ENCODE measurements around the gene ABCA7. TPM values are rescaled to one million over a fixed set of nuclear protein-coding genes. Genes with fewer than 3 reads are reported as not detected.

The ABCA7 gene
- total and polyA plus RNA-seq, 3 experiments from 2014 or later: 14.1 to 39.5 (median 33.8) TPM

DNA sequence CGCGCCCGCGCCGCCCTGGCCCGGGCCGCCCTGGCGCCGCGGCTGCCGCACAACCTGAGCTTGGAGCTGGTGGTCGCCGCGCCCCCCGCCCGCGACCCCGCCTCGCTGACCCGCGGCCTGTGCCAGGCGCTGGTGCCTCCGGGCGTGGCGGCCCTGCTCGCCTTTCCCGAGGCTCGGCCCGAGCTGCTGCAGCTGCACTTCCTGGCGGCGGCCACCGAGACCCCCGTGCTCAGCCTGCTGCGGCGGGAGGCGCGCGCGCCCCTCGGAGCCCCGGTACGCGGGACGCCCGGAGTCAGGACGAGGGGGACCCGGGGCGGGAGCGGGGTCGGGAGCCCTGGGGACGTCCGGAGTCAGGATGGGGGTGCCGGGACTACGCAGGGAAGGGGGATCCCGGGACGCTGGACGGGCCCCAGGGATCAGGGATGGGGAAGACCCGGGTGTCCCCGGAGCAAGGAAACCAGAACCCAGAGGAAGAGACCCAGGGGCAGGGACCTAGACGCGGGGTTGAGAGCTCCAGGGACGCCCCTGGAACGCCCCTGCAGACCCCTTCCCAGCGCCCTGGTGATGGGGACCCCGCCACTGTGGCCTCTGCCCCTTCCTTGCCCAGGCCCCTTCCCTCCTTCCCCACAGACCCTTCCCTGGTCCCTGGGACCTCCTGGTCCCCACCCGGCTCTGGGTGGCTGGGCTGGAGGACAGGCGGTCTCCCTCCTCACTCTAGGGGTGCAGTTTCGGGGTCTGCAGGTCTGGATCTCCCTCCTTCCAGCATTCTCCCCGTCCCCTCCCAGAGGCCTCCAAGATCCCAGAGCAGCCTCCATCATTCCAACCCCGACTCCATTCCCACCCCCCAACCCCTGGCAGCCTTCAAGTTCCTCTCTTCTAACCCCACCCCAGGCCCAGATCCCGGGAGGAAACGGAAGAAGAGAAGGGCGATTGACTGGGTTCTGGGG lies 39.0 kb upstream of the ABCA7 start:
- H3K9me3 ChIP-seq (ENCODE audit: low read length): no peaks in the 10 kb centered on the region
- Mint-ChIP-seq H3K9me3 (peaks cover 0 to 6% (median 0%) of the 10 kb centered on the region in 5 donors), H3K27ac (peak overlapping the region in 2 of 8 donors; percentile 29 to 74), H3K27me3 (peaks cover 12 to 28% of the 10 kb centered on the region in 2 donors), H3K4me3 (peak overlapping the region in 4 of 7 donors; percentile 12 to 59 (median 48)), H3K4me1 (peaks cover 6 to 33% (median 13%) of the 10 kb centered on the region in 3 donors), H3K36me3 (peaks cover 0 to 2% (median 0%) of the 10 kb centered on the region in 3 donors)
- H3K27ac ChIP-seq (ENCODE audit: low read depth, low read length): no peak overlapping the region
- H3K4me3 ChIP-seq (ENCODE audit: low read length): no peak overlapping the region
- CTCF ChIA-PET: interaction anchor here (0.8 to 2.5 kb wide), 7 partner anchors 15 to 105 kb away, joined by 3 to 7 read pairs (median 4); partner anchors contain the start of gene RNU6-2
- POLR2A ChIA-PET: interaction anchor here (1.0 kb wide), 2 partner anchors 26 to 54 kb away, joined by 3 read pairs; no protein-coding TSS in a partner anchor
- peaks cover 25% of the 10 kb centered on the region for H3K27me3 ChIP-seq (ENCODE audit: insufficient read depth, low read length, poor library complexity, severe bottlenecking)
- DNase-seq: no peak
- no peaks in the 10 kb centered on the region for H3K36me3 ChIP-seq (ENCODE audit: insufficient read depth, low read length)
- H3K4me1 ChIP-seq (ENCODE audit: insufficient read depth, low read length): peaks cover 29% of the 10 kb centered on the region

- no peak overlapping the region for H3K27ac ChIP-seq (ENCODE audit: low read depth, low read length)
- CTCF ChIA-PET: interaction anchor here (0.8 to 1.5 kb wide), 5 partner anchors 14 to 106 kb away, joined by 3 to 5 read pairs (median 4); no protein-coding TSS in a partner anchor
- DNase-seq: peak; percentile 56 to 77 (median 65)
- Mint-ChIP-seq H3K27me3 (peaks cover 10 to 28% of the 10 kb centered on the region in 2 donors), H3K4me1 (peaks cover 1 to 25% (median 9%) of the 10 kb centered on the region in 3 donors), H3K4me3 (peak overlapping the region in 1 of 7 donors; percentile 59), H3K9me3 (peaks cover 0 to 2% (median 0%) of the 10 kb centered on the region in 5 donors), H3K36me3 (no peaks in the 10 kb centered on the region), H3K27ac (peak overlapping the region in 2 of 8 donors; percentile 29 to 74)
- H3K36me3 ChIP-seq (ENCODE audit: insufficient read depth, low read length): no peaks in the 10 kb centered on the region
- H3K4me1 ChIP-seq (ENCODE audit: insufficient read depth, low read length): peaks cover 21% of the 10 kb centered on the region
- peaks cover 25% of the 10 kb centered on the region for H3K27me3 ChIP-seq (ENCODE audit: insufficient read depth, low read length, poor library complexity, severe bottlenecking)
- POLR2A ChIA-PET: interaction anchor here (1.0 kb wide), 2 partner anchors 25 to 54 kb away, joined by 3 read pairs; no protein-coding TSS in a partner anchor
- H3K9me3 ChIP-seq (ENCODE audit: low read length): no peaks in the 10 kb centered on the region
- no peak overlapping the region for H3K4me3 ChIP-seq (ENCODE audit: low read length)
Observed at GRCh38 chr19:1001538-1002166, 38.3 kb upstream of the ABCA7 start.

- peaks cover 25% of the 10 kb centered on the region for H3K27me3 ChIP-seq (ENCODE audit: insufficient read depth, low read length, poor library complexity, severe bottlenecking)
- Mint-ChIP-seq H3K9me3 (no peaks in the 10 kb centered on the region), H3K27ac (no peak overlapping the region), H3K36me3 (peaks cover 0 to 2% (median 0%) of the 10 kb centered on the region in 3 donors), H3K4me1 (peaks cover 0 to 19% (median 7%) of the 10 kb centered on the region in 3 donors), H3K27me3 (peaks cover 10 to 28% of the 10 kb centered on the region in 2 donors), H3K4me3 (no peak overlapping the region)
- H3K36me3 ChIP-seq (ENCODE audit: insufficient read depth, low read length): no peaks in the 10 kb centered on the region
- ChIA-PET POLR2A (interaction anchor here (0.5 to 0.6 kb wide), 2 partner anchors 18 to 111 kb away, joined by 3 read pairs; no protein-coding TSS in a partner anchor), CTCF (interaction anchor here (0.7 kb wide), 1 partner anchor 341 kb away, joined by 4 read pairs; no protein-coding TSS in a partner anchor)
- no peak overlapping the region for H3K4me3 ChIP-seq (ENCODE audit: low read length)
- H3K9me3 ChIP-seq (ENCODE audit: low read length): no peaks in the 10 kb centered on the region
- H3K27ac ChIP-seq (ENCODE audit: low read depth, low read length): no peak overlapping the region
- no peak for DNase-seq
- peaks cover 14% of the 10 kb centered on the region for H3K4me1 ChIP-seq (ENCODE audit: insufficient read depth, low read length)
Observed at GRCh38 chr19:1002600-1002999, 37.3 kb upstream of the ABCA7 start.

GRCh38 chr19:1003283-1003682 lies 36.6 kb upstream of the ABCA7 start:
- H3K4me3 Mint-ChIP-seq: no peak overlapping the region
- no peak overlapping the region for H3K4me3 ChIP-seq (ENCODE audit: low read length)
- peaks cover 10 to 21% of the 10 kb centered on the region in 2 donors for H3K27me3 Mint-ChIP-seq
- H3K27ac ChIP-seq (ENCODE audit: low read depth, low read length): no peak overlapping the region
- peaks cover 11% of the 10 kb centered on the region for H3K4me1 ChIP-seq (ENCODE audit: insufficient read depth, low read length)
- H3K27me3 ChIP-seq (ENCODE audit: insufficient read depth, low read length, poor library complexity, severe bottlenecking): peaks cover 22% of the 10 kb centered on the region
- DNase-seq: no peak
- H3K4me1 Mint-ChIP-seq: peaks cover 0 to 12% (median 3%) of the 10 kb centered on the region in 3 donors
- H3K9me3 Mint-ChIP-seq: no peaks in the 10 kb centered on the region
- H3K36me3 Mint-ChIP-seq: peaks cover 0 to 3% (median 0%) of the 10 kb centered on the region in 3 donors
- CTCF ChIA-PET: no interaction called here
- POLR2A ChIA-PET: interaction anchor here (0.5 to 0.8 kb wide), 3 partner anchors 14 to 19 kb away, joined by 3 to 5 read pairs (median 3); no protein-coding TSS in a partner anchor
- no peaks in the 10 kb centered on the region for H3K36me3 ChIP-seq (ENCODE audit: insufficient read depth, low read length)
- no peak overlapping the region for H3K27ac Mint-ChIP-seq
- H3K9me3 ChIP-seq (ENCODE audit: low read length): no peaks in the 10 kb centered on the region

GRCh38 chr19:1004204-1004802 lies 35.6 kb upstream of the ABCA7 start:
- POLR2A ChIA-PET: interaction anchor here (0.8 to 1.5 kb wide), 2 partner anchors 8 to 15 kb away, joined by 3 read pairs; no protein-coding TSS in a partner anchor
- peaks cover 11% of the 10 kb centered on the region for H3K4me1 ChIP-seq (ENCODE audit: insufficient read depth, low read length)
- H3K4me3 Mint-ChIP-seq: no peak overlapping the region
- peaks cover 0 to 4% (median 0%) of the 10 kb centered on the region in 3 donors for H3K36me3 Mint-ChIP-seq
- H3K27me3 Mint-ChIP-seq: peaks cover 10 to 14% of the 10 kb centered on the region in 2 donors
- H3K4me3 ChIP-seq (ENCODE audit: low read length): no peak overlapping the region
- H3K27ac Mint-ChIP-seq: no peak overlapping the region
- peaks cover 12% of the 10 kb centered on the region for H3K27me3 ChIP-seq (ENCODE audit: insufficient read depth, low read length, poor library complexity, severe bottlenecking)
- no peaks in the 10 kb centered on the region for H3K36me3 ChIP-seq (ENCODE audit: insufficient read depth, low read length)
- DNase-seq: no peak
- CTCF ChIA-PET: no interaction called here
- peaks cover 0 to 8% (median under 1%) of the 10 kb centered on the region in 3 donors for H3K4me1 Mint-ChIP-seq
- no peak overlapping the region for H3K27ac ChIP-seq (ENCODE audit: low read depth, low read length)
- no peaks in the 10 kb centered on the region for H3K9me3 Mint-ChIP-seq
- H3K9me3 ChIP-seq (ENCODE audit: low read length): no peaks in the 10 kb centered on the region

GRCh38 chr19:1004803-1005664 lies 34.9 kb upstream of the ABCA7 start:
- Mint-ChIP-seq H3K27me3 (peaks cover 9 to 10% of the 10 kb centered on the region in 2 donors), H3K4me3 (no peak overlapping the region), H3K27ac (no peak overlapping the region), H3K9me3 (no peaks in the 10 kb centered on the region), H3K4me1 (peaks cover 0 to 6% (median 0%) of the 10 kb centered on the region in 3 donors), H3K36me3 (peaks cover 0 to 9% (median 0%) of the 10 kb centered on the region in 3 donors)
- H3K4me3 ChIP-seq (ENCODE audit: low read length): no peak overlapping the region
- no peaks in the 10 kb centered on the region for H3K36me3 ChIP-seq (ENCODE audit: insufficient read depth, low read length)
- H3K27me3 ChIP-seq (ENCODE audit: insufficient read depth, low read length, poor library complexity, severe bottlenecking): peaks cover 10% of the 10 kb centered on the region
- POLR2A ChIA-PET: interaction anchor here (0.6 to 1.5 kb wide), 2 partner anchors 8 to 618 kb away, joined by 3 read pairs; no protein-coding TSS in a partner anchor
- H3K4me1 ChIP-seq (ENCODE audit: insufficient read depth, low read length): peaks cover 11% of the 10 kb centered on the region
- DNase-seq: no peak
- no peak overlapping the region for H3K27ac ChIP-seq (ENCODE audit: low read depth, low read length)
- CTCF ChIA-PET: interaction anchor here (0.9 kb wide), 1 partner anchor 23 kb away, joined by 3 read pairs; no protein-coding TSS in a partner anchor
- H3K9me3 ChIP-seq (ENCODE audit: low read length): no peaks in the 10 kb centered on the region

Data from CD8-positive, alpha-beta memory T cell (primary cell).